Measurements from ENCODE around the gene IFI27.

IFI27 gene

DNA sequence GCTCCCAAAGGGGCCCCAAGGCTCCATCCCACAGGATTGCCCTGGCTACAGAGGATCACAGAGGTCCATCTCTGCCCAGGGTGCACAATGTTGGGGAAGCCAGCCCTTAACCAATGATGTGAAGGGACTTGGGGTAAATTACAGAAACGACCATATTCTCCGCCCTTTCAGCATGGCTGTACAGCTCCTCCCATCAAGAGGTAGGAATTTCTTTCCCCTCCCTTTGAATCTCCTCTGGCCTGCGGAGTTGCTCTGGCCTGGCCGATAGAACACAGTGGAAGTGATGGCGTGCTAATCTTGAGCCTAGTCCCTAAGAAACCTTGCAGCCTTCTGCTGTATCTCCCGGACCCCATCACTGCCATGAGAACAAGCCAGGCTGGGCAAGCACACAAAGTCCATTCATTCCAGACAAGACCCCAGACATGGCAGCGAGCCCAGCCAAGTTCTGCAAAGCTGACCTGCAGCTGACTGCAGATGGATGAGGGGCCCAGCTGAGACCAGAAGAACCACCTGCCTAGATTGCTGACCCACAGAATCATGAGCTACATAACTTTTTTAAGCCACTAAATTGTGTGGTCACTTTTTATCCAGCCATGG is 6.9 kb upstream of the IFI27 start:
- DNase-seq: no peak

DNA sequence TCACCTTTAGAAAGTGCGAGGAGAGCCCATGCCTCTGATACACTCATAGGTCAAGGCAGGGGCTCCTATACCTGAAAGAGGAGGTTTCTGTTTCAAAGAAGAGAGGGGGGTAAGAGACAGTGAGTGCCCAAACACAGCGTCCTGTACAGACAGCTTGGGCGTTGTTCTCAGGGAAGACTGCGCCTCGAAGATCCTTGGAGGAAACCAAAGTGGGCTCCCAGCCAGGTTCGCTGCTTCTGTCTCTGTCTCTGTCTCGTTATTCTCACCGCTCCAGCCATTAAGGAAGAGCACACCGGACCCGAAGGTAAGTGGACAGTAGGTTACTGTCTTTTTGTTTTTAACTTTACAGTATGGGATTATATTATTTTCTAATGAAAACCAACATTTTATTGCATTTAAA is 5.8 kb upstream of the IFI27 start:
- no peak for DNase-seq

DNA sequence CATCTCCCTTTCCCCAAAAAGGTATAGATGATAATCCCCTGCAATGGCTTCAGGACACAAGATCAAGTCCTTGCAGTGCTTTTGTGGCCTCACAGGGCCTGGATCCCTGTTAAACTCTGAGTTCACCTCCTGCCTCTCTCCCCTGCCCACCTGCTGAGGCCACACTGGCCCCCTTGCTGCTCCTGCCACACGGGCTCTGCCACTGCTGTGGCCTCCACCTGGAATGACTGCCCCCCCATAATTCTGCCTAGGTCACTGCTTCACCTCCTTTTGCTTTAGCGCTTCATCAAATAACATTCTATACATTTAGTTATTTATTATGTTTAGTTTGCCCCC is 653 bp upstream of the IFI27 start:
- DNase-seq: no peak

DNA sequence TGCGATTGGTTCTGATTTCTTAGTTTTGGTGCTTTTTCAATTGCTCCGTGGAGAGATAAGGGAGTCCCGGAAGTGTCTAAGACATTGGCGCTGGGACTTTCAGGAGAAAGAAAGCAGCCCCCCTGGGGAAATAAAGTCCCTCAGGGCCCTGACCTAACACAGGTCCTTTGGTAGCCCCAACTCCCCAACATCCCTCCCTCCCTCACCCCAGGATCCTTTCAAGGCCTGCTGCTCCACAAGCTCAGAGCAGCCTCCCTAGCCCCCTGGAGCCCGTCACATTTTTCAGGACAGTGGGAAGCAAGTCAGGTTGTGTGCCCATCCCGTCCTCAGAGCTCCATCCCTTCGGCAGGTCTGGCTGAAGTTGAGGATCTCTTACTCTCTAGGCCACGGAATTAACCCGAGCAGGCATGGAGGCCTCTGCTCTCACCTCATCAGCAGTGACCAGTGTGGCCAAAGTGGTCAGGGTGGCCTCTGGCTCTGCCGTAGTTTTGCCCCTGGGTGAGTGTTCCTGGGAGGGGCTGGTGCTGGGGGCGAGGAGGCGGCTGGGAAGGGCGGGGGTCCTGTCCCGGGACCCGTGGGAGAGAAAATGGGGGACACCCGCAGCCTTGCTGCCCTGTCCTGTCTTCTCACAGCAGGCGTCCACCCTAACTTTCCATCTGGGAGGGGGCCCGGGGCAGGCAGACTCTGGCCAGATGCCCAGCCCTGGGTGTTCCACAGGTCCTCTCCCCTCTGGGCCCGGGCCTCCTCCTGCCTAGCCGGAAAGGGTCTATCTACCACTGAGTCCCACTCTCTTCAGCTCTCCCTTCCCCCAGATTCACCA is 950 bp downstream of the IFI27 start:
- no peak for DNase-seq

DNA sequence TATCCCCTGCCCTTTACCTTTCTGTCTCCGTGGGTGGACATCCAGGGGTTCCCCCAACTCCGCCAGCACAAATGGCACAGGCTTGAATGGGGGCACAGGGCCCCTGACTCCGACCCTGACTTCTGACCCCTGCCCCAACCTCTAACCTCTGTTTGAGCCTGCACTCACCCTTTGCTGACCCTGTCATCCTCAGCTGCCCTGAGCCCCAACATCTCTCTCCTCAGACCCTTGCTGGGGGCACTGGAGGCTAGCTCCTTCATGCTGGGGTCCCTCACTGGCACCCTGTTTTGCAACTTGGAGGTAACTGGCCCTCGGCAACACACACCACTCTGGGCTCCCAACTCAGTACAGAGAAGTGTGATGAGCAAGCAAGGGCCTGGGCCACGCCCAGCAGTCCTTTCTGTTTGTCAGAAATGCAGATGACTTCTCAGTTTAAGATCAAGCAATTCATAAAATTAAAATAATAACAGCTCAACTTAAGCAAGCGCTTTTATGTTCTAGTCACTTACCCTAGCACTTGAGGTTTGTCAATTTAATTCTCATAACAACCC is 2.1 kb downstream of the IFI27 start:
- no peak for DNase-seq

DNA sequence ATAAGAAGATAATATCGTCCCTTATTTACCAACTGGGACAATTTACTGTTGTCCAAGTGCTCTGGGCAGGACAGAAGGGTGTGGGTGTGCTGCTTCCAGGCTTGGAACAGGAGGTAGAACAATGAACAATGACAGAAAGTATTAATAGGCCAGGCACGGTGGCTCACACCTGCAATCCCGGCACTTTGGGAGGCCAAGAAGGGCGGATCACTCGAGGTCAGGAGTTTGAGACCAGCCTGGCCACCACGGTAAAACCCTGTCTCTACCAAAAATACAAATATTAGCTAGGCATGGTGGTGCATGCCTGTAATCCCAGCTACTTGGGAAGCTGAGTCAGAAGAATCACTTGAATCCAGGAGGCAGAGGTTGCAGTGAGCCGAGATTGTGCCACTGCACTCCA is 2.5 kb downstream of the IFI27 start:
- no peak for DNase-seq

DNA sequence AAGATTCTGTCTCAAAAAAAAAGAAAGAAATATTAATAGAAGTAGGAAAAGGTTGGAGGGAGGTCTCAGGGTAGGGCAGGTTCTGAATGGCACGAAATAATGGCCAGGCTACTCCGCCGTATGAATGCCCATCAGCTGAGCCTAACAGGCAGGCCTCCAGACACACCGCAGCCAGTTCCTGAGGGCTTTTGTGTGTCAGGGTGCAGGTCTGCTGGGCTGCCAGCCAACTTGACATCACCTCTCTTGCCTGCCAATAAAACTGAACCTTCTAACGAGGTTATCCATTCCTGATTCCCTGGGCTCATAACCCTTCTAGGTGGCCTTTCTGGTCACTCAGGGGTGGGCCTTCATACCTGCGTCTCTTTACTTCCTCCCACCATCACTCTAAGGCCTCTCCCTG is 3.0 kb downstream of the IFI27 start:
- no peak for DNase-seq

DNA sequence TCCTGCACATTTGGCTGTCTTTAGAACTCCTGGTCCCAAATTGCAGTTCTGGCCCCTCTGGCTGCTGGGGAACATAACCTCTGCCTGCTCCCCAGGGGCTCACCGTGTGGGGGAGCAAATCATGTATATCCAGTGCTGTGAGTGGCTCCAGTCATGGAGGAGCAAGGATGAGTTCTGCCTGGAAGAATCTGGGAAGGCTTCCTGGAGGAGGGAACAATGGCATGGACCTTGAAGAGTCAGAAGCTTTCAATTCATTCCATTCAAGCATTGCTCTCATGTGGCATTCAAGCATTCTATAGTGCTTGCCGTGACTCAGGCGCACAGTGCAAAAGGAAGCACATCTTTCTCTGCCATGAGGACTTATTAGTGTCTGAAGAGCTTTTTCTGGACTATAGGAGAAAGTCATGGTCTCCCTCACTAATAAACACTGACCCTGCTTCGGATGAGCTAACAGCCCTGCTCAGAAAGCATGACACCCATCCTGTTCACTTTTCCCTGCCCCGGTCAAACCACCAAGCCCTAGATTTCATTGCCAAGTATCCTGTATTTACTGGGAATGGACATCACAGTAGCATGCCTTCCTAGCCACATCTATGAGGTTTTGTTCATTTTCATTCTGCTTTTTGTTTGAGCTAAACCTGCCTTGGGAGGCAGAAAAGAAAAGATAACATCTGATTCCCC is 3.5 kb downstream of the IFI27 start:
- DNase-seq: no peak

DNA sequence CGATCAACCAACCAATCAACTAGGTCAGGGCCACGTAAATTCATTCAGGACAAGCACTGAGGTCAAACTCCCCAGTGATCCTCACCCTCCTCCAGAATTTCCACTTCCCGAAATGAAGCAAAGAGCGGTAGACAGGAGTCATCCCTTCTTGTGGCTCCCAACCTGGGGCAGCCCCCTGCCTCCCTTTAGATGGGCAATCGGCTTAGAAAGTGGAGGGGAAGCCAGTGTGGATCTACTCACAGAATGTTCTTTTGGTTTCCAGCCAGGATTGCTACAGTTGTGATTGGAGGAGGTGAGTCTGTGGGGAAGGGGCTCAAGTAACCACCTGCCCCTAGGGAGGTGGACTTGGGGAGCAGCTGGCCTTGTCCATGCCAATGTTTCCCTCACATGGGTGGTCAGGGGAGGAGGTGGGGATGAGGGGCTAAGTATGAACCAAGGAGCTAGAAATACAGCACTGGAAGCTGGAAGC is 4.1 kb downstream of the IFI27 start:
- DNase-seq: no peak

DNA sequence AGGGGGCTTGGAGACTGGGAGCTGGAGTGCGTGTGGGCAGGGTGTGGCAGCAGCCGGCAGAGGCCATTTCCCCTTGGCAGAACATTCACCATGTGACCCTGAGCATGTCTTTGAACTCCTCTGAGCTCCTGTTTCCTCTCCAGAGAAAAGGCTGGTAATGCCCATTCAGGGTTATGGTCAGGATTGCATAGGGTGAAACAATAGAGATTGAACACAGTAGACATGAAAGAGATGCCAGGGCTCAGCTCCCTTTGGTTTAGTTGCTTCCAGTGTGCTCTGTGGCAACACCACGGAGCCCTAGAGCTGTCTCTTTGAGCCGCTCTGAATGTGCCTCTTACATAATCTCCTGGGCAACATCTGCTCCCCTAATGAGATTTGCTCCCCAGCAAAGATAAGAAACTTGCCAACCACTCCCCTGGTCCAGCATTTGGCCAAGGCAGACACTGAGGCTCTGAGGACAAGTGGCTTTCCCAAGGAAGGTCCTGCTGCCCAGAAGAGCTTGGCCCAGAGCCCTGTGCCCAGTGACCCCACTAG is 4.6 kb downstream of the IFI27 start:
- no peak for DNase-seq

DNA sequence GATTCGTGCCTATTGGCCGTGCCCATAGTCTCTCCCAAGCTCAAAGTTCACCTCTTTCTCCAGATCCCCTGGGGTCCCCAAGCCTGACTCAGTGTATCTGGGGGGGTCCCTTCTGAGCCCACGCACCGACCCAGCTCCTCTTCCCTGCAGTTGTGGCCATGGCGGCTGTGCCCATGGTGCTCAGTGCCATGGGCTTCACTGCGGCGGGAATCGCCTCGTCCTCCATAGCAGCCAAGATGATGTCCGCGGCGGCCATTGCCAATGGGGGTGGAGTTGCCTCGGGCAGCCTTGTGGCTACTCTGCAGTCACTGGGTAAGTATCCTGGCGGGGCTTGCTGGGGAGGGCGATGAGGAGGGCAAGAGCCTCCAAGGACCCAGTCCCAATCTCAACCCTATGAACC is 5.1 kb downstream of the IFI27 start:
- no peak for DNase-seq

DNA sequence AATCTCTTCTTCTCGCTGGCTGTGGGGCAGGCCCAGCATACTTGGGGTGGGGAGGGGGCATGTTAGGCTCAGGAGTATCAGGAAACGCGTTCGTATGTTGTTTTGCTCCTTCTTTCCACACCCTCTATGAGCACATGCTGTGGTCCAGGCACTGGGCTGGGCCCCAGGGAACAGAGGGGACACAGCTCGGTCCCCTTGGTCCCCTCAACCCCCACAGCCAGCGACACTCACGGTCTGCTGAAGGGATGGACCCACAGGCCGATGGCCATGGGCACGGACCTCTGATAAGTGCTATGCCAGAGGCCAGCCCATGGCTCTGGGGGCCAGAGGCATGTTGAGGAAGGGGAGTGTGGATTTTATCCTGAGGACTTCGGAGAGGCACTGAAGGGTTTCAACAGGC is 6.2 kb downstream of the IFI27 start:
- no peak for DNase-seq

DNA sequence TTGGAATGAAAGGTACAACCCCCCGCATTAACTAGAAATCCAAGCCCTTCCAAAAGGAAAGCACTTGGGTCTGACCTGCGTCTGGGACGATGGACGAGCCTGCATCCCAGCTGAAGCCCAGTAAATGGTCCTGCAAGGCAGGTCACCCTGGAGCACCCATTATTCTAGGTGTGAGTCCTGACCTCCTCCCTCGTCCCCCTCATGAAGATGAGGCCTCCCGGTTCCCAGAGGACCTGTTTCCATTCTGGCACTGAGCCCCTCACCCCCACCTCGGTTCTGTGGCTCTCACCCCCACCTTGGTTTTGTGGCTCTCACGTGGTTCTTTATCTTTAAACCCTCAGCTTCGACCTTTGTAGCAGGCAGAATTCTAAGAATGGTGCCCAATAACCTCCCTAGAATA is 7.3 kb downstream of the IFI27 start:
- no peak for DNase-seq

DNA sequence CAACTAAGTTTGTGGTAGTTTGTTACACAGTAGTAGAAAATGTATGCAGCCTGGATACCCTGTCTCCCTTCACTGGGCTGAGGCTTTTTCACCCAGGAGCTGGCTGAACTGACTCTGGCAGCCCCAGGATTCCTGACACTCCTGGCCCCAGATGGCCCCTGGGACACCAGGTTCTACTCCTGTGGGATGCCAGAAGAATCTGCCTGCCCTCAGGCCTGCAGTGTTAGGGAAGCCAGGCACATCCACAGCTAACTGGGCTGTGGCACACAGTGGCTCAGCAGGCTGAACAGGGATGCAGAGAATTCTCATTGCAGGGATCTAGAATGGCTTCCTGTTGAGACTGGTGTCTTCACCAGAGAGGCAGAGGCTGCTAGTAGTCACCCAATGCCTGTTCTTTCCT is 8.5 kb downstream of the IFI27 start:
- no peak for DNase-seq

DNA sequence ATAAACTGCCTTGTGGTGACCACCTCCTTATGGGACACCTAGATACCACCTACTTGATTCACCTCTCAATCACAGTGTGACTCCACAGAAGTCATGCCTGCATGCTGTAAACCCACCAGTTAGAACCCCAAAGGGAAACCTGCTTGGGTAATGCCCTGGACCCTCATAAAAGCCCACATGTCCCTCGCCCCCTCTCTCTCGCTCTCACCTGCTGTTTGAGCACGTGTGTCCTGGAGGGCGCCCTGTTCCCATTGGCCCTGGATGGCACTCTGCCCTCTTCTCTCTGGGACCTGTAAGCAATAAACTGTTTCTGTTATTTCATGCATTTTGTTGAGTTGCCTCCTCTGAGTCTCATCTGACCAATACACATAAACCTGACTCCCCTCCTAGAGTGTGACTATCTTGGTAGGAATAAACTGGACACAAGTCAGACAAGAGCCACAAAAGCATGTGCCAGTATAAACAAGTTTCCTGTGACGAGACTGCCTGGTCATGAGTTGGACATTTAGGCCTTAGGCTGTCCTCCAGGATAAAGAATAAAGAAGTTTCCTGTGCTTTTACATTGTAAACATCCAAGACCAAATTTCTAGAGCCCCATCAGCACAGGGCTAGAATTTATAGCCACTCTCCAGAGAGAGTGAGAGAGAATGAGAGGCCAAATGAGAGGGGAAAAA is 10.3 kb downstream of the IFI27 start:
- DNase-seq: no peak

DNA sequence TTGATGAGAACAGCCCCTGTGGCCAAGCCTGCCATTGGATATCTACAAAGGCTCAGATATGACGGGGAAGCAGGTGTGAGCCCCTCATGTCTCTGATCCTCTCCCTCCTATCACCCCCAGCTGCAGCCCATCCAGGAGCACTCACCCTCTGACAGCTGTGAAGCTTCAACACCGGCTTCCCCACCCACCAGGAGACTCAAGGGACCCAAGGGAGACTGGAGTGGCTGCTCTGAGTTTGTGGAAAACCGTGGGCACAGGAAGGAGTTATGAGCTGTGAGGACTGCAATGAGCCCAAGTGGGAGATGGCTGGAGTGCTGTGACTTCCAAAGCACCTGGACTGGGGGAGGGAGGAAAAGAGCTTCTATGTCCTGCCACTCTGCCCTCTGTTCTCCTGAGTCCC is 10.9 kb downstream of the IFI27 start:
- no peak for DNase-seq

DNA sequence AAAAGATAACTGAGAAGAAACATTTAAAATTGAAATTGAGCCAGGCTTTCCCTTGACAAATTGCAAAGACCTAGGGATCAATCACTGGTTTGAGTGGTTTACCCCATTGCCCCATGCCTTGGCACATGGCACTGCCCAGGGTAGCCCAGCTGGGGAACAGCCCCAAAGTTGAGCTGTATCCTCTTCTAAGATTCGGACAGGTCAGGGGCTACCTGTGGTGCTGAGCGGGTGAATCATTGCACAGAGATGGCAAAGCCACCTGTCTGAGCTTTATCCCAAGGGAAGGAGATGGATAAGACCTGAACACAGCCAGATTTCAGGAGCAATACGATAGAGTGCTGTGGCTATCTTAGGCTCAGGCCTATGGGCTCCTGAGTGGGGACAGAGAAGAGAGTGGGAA is 11.9 kb downstream of the IFI27 start:
- no peak for DNase-seq

DNA sequence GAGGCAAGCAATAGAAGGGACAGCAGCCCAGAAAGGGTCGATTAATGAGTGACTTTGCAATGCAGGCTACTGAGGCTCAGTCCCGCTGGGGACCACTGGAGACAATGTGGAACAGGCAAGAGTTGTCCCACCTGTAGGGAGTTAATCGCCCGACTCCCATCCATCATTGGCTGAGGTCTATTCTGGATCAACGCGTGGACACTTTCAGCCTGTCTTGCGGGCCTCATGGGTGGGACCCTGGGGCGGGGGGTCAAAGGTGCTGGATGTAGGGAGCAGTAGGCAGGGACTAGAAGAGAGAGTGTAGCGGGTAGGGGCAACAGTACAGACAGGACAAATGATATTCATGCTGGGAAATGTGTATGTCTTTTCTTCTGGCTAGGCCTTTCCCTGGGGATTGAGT is 12.8 kb downstream of the IFI27 start:
- DNase-seq: no peak

DNA sequence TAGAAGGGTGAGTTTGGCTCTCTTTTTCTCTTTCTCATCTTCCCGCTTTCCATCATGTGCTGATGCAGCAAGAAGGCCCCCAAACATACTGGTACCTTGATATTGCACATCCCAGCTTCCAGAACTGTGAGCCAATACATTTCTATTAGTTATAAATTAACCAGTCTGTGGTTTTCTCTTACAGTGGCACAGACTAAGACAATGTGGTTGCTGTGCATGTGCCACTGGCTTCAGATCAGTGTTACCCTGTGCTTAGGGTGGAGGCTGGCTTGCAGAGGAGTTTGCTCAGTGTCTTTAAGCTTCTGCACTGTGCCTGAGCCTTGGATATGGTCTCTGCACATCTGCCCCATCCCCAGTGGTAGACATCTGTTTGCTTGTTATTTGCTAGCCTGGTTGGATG is 13.3 kb downstream of the IFI27 start:
- DNase-seq: no peak

DNA sequence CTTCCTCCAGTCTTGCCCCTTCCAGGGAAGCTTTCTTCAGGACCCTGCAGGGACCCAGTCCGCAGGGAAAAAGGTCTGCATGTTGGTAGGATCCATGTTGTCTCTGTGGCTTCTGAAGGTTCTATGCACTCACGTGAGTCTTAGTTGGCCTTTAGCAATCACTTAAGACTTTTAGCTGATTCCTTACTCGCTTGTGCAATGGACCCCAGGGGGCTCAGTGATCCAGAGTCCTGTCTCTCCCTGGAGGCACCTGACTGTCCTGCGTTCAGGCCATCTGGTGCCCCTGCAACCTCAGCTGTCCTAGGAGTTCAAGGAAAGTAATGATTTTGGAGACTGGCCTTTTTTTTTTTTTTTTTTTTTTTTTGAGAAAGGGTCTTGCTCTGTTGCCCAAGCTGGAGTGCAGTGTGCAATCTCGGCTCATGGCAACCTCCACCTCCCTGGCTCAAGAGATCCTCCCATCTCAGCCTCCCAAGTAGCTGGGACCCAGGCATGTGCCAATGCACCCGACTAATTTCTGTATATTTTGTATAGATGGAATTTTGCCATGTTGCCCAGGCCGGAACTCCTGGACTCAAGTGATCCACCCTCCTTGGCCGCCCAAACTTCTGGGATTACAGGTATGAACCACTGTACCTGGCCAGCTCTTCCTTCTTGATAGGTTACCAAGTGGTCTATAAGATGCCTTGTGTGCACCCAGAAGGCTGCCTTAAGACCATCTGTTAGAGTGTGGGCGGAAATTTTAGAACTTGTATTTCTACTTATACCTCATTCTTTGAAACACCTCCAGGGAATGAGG is 14.2 kb downstream of the IFI27 start:
- no peak for DNase-seq

DNA sequence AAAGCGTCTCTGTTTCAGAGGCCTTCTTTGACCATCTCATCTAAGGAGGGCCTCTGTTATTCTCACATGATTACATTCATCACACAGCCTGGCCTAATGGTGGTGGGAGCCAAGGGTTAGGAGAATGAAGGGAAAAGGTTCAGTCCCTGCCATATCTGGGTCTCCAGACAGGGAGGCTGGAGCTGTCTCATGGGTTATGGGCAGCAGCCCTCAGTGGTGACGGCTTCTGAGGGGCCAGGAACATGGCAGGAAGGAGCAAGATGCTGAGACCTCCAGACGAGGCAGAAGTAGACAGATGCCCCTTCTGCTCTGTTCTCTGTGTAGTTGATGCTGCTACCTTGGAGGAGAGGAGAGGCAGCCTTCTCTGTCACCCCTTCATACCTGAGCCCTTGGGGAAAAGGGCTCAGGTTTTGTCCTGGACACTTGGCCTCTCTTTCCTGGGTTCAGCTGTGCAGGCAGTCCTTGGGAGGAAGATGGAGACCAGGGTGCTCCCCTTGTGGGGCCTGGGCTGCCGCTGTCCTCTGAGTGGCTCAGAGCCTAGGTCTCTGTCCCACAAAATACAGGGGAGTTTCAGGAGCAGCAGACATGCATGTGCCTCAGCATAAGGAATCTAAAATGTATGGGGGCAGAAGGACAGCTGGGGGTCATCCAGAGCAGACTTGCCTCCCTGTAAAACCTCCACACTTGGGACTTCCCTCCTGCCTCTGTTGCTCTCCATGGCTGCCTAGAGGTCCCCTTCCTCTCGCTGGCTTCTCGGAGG is 15.3 kb downstream of the IFI27 start:
- no peak for DNase-seq

DNA sequence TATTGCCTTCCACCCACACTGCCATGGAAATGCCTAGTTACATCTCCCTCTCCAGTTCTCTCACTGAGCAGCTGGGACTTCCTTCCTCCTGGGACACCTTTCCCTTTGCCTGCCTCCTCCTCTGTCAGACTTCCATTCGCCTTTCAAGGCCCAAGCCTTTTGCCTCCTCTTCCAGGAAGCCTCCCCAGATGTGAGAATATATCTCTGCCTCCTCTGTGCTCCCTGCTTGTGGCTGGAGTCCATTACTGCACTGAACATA is 15.8 kb downstream of the IFI27 start:
- no peak for DNase-seq

Data from stimulated activated naive CD4-positive, alpha-beta T cell treated with Interleukin-2 at 50 U/mL for 16 hours (primary cell).